ENCODE measurements around the gene CSTF1. TPM values are rescaled to one million over a fixed set of nuclear protein-coding genes. Genes with fewer than 3 reads are reported as not detected.

The CSTF1 gene
- total and polyA plus RNA-seq, 2 of the 8 experiments (the other 6 are each of a cell fraction or from before 2014, with no cell fraction given) = 59.4 to 83.5 TPM

DNA sequence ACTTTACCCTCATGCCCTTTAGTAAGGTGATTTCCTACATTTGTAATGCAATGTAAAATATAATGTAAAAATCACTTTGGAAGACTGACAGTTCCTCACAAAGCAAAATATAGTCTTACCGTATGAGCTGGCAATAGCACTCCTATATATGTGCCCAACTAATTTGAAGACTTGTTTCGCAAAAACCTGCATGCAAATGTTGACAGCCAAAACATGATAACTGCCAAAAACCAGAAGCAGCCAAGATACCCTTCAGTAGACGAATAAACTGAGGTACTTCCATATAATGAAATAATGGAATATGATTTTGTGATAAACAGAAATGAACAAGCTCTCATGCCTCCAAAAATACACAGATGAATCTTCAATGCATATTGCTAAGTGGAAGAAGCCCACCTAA is 14.1 kb upstream of the CSTF1 start (continued):
- TF ChIP-seq, protein P1, sequence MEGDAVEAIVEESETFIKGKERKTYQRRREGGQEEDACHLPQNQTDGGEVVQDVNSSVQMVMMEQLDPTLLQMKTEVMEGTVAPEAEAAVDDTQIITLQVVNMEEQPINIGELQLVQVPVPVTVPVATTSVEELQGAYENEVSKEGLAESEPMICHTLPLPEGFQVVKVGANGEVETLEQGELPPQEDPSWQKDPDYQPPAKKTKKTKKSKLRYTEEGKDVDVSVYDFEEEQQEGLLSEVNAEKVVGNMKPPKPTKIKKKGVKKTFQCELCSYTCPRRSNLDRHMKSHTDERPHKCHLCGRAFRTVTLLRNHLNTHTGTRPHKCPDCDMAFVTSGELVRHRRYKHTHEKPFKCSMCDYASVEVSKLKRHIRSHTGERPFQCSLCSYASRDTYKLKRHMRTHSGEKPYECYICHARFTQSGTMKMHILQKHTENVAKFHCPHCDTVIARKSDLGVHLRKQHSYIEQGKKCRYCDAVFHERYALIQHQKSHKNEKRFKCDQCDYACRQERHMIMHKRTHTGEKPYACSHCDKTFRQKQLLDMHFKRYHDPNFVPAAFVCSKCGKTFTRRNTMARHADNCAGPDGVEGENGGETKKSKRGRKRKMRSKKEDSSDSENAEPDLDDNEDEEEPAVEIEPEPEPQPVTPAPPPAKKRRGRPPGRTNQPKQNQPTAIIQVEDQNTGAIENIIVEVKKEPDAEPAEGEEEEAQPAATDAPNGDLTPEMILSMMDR (IDR thresholded peaks at IDR 0.05; ENCODE audit: control extremely low read depth in 1 of 3, insufficient read depth in 1 of 3, low read depth in 1 of 3, low read length in 3 of 3) = no peak
- TF ChIP-seq POU5F1 (IDR thresholded peaks at IDR 0.05; ENCODE audit: low read depth, low read length) (no peak), KDM1A (IDR thresholded peaks at IDR 0.05; ENCODE audit: borderline replicate concordance, low read length) (no peak)
